Lower leg skin (tissue), 4 donors: Measurements from ENCODE around the gene COL13A1. TPM values are rescaled to one million over a fixed set of nuclear protein-coding genes. Genes with fewer than 3 reads are reported as not detected.

Experiments
- DNase-seq, 2 donors: peaks; one replicate each; pipeline ENCODE4 v3.0.0-alpha.2; 2019; ENCODE audit warnings: low spot score in 2 of 2
- H3K4me3 ChIP-seq: fragments of 200-600 bp; sonication (generic); 2 replicates; pipeline ENCODE4 v1.5.1; 2017; ENCODE audit warnings: mild to moderate bottlenecking, low read depth; ENCODE audit not compliant: poor library complexity, severe bottlenecking
- POLR2A ChIP-seq, 2 donors: fragments of 450-650 bp; IDR thresholded peaks; one replicate each; pipeline ENCODE4 v1.6.1; 2016 to 2017; ENCODE audit warnings: antibody characterized with exemption in 2 of 2, mild to moderate bottlenecking in 1 of 2, moderate library complexity in 1 of 2
- WGBS, 2 donors: methylation state at CpG; one replicate each; pipeline ENCODE4 v1.1.5; 2018; 5-methylcytosine and 5-hydroxymethylcytosine counted together
- intact Hi-C: fragments of 100-400 bp; cut with DNase I; formaldehyde crosslinking; loops from one replicate; pipeline ENCODE4 v1.15.0; 2023; ENCODE audit warnings: low total_unique reads
- total RNA-seq, 4 donors: library from RNA; depleted of rRNA; stranded (reverse); fragments of >200 nt; gene quantifications; one replicate each; pipeline ENCODE4 v1.1.0, GENCODE V29; 2016
- TF ChIP-seq, protein P1 (sequence below), 3 donors: fragments of 450-650 bp; IDR thresholded peaks; one replicate each; pipeline ENCODE4 v1.5.1; 2016; ENCODE audit warnings: antibody characterized with exemption in 3 of 3, mild to moderate bottlenecking in 3 of 3, moderate library complexity in 2 of 3

COL13A1 gene
- total RNA-seq, 4 donors from 2014 or later: 0.93 to 2.3 (median 1.3) TPM

DNA sequence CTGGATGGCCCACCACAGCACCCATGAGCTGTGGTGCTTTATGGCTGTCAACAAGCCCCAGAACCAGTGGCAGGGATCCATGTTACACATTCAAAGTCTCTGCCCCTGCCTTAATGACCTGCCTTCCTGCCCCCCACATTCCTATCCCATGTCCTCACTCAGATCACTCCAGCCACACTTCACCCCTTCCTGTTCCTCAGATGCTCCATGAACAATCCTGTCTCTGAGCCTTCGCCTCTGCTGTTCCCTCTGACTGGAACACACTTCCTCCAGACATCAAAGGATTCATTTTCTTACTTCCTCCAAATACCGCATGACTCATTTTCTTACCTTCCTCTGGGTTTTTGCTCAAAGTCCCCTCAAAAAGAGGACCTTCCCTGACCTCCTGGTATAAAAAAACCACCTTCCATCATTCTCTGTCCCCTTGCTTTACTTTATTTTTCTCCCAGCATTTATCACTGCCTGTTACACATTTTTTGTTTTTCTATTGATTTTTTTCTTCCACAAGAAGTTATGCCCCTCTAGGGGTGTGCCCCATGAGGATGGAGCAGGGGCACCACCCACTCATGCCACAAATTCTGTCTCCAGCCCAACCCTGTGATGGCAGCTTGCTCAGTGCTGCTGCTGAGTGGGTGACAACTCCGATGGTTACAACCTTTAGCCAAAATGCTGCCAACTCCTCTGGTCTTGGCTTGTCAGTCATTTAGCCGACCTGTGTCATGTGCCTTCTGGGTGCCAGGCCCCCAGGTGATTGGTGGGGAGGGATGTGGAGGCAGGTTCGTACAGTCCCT, 18.2 kb downstream of the COL13A1 start:
- TF ChIP-seq, protein P1, sequence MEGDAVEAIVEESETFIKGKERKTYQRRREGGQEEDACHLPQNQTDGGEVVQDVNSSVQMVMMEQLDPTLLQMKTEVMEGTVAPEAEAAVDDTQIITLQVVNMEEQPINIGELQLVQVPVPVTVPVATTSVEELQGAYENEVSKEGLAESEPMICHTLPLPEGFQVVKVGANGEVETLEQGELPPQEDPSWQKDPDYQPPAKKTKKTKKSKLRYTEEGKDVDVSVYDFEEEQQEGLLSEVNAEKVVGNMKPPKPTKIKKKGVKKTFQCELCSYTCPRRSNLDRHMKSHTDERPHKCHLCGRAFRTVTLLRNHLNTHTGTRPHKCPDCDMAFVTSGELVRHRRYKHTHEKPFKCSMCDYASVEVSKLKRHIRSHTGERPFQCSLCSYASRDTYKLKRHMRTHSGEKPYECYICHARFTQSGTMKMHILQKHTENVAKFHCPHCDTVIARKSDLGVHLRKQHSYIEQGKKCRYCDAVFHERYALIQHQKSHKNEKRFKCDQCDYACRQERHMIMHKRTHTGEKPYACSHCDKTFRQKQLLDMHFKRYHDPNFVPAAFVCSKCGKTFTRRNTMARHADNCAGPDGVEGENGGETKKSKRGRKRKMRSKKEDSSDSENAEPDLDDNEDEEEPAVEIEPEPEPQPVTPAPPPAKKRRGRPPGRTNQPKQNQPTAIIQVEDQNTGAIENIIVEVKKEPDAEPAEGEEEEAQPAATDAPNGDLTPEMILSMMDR (IDR thresholded peaks at IDR 0.05): no peak
- TF ChIP-seq POLR2A (IDR thresholded peaks at IDR 0.05): no peak
- H3K4me3 ChIP-seq: no peak overlapping the region
- 62 to 74% methylated on average over 5 of the region's 5 CpGs for WGBS, 2 donors
- no peak for DNase-seq
- intact Hi-C loops: no loop called here

DNA sequence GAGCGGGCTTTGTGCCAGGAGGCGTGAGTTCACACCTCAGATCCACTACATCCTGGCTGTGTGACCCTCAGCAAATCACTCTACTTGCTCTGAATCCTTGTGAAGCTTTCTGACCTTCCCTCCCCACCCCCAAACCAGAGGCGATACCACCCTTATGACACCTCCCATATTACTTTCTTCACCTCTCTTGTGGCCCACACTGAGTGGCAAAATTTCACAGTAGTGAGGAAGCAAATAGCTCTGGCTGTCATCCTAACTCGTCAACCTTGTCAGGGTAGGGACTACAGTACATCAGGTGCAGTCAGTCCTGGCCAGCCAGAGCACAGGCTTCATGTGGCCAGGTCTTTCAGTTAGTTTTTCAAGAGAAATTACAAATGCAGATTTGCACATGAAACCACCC, 19.1 kb downstream of the COL13A1 start:
- 88 to 94% methylated on average over 4 of the region's 4 CpGs for WGBS, 2 donors
- no peak overlapping the region for H3K4me3 ChIP-seq
- no peak for TF ChIP-seq POLR2A (IDR thresholded peaks at IDR 0.05)
- TF ChIP-seq, protein P1 (IDR thresholded peaks at IDR 0.05): no peak
- intact Hi-C loops: no loop called here
- DNase-seq: no peak

DNA sequence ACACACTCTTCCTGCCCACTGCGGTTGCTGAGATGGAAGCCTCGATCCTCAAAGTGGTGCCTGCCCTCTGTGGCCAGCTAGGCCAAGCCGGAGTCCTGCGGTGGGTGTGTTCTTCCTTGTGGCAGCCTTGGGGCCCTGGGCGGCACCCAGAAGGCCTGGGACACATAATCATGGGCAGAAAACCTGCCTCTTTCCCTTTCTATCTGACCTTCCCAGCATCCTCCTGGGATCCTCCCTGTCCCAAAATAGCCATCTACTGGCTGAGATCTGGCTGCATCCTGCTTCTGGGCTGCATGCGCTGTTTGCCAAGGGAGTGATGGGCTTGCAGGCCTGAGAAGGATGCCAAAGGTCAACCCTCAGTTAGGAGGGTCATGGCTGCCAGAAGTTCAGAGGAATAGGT, 23.9 kb downstream of the COL13A1 start:
- H3K4me3 ChIP-seq: no peak overlapping the region
- DNase-seq: no peak
- intact Hi-C loops: no loop called here
- WGBS, 2 donors: 84 to 90% methylated on average over 6 of the region's 6 CpGs
- no peak for TF ChIP-seq POLR2A (IDR thresholded peaks at IDR 0.05)
- TF ChIP-seq, protein P1 (IDR thresholded peaks at IDR 0.05): no peak

DNA sequence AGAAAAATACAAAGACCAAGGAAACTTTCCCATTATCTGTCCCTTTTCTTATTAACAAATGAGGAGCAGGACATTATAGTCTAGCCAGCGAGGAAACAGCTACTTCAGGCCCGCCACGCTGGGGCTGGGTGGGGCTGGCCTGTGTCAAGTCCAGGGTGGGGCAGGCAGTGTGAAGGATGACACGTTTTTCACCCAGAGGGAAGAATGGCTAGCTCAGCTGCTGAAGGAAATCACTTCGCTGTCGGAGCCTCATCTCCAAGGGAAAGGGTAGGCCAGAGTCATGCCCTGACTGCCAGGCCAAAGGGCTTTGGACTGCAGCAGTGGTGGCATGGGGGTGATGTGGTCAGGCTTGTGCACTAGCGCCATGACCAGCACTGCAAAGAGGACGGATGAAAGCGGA, 24.4 kb downstream of the COL13A1 start:
- WGBS, 2 donors: 58 to 62% methylated on average over 9 of the region's 9 CpGs
- intact Hi-C loops: no loop called here
- no peak for DNase-seq
- TF ChIP-seq, protein P1 (IDR thresholded peaks at IDR 0.05): no peak
- TF ChIP-seq POLR2A (IDR thresholded peaks at IDR 0.05): no peak
- H3K4me3 ChIP-seq: no peak overlapping the region

DNA sequence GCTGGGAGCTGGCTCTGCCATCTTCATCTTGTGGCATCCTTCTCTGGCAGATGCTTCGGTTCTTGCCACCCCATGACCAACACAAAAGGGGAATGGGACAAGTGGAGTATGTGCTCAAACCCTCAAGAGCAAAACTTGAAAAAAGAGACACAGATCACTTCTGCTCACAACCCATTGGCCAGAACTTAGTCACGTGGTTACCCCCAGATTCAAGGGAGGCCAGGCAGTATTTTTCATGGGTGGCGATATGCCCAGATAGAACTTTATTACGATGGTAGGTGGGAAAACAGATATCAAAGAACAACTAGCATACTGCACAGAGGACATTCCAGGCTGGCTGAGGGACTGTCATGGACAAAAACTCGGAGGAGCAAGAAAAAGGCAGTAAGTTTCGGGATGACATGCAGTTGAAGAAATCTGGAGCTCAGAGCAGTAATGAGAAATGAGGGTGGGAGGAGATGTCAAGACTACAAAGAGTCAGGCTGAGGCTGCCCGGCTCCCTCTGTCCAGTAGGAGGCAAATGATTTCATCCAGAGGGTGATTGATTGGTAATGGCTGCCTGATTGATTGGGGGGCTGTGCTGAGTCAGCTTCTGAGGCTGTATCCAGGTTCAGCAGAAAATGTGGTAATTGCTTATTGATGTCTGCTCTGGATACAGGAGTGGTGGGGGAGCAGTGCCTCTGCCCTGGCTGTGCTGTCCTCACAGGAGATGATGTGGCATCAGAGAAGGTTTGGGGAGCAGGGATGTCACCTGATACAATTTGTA, 25.3 kb downstream of the COL13A1 start:
- WGBS, 2 donors: 89 to 90% methylated on average over 7 of the region's 7 CpGs
- H3K4me3 ChIP-seq: no peak overlapping the region
- intact Hi-C loops: no loop called here
- TF ChIP-seq POLR2A (IDR thresholded peaks at IDR 0.05): no peak
- TF ChIP-seq, protein P1 (IDR thresholded peaks at IDR 0.05): no peak
- DNase-seq: no peak
